K562 (cell line): ENCODE measurements around the gene TIGIT.

Experiments
- ELF1 ChIP-seq: fragments of 200-800 bp; sonication (Bioruptor generic); IDR thresholded peaks from 2 replicates; pipeline ENCODE4 v1.6.1; 2016; ENCODE audit warnings: missing genetic modification characterization, missing compliant biosample characterization
- RAD21 ChIP-seq, 2 experiments: fragments of 250-450 bp in 1 of 2; fragments of 450-650 bp in 1 of 2; sonication (Bioruptor Pico) in 1 of 2; formaldehyde crosslinking in 1 of 2; IDR thresholded peaks in 1 of 2; conservative IDR thresholded peaks in 1 of 2; 2 replicates each; pipeline versions ENCODE4 v1.4.0 to v1.8.0; 2020 to 2022; ENCODE audit warnings: mild to moderate bottlenecking in 2 of 2, moderate library complexity in 1 of 2
- TF ChIP-seq, protein P1 (sequence below), 3 experiments: IDR thresholded peaks in 2 of 3; conservative IDR thresholded peaks in 1 of 3; 2 replicates each; pipeline ENCODE4 v1.5.1; 2011 to 2012; ENCODE audit warnings: low read length in 3 of 3, mild to moderate bottlenecking in 3 of 3, control low read depth in 2 of 3, improper control_type of control experiment in 1 of 3, inconsistent platforms in 1 of 3, low read depth in 1 of 3, mixed read lengths in 1 of 3, moderate library complexity in 1 of 3; ENCODE audit not compliant: insufficient read depth in 2 of 3
- TF ChIP-seq, protein P2 (sequence below): fragments of 450-650 bp; formaldehyde crosslinking; IDR thresholded peaks from 2 replicates; pipeline ENCODE4 v1.4.0; 2020; ENCODE audit warnings: mild to moderate bottlenecking, moderate library complexity
- TF ChIP-seq, protein P3 (sequence below): fragments of 250-450 bp; sonication (Bioruptor Pico); IDR thresholded peaks from 2 replicates; pipeline ENCODE4 v1.4.0; 2020; ENCODE audit warnings: borderline replicate concordance

DNA sequence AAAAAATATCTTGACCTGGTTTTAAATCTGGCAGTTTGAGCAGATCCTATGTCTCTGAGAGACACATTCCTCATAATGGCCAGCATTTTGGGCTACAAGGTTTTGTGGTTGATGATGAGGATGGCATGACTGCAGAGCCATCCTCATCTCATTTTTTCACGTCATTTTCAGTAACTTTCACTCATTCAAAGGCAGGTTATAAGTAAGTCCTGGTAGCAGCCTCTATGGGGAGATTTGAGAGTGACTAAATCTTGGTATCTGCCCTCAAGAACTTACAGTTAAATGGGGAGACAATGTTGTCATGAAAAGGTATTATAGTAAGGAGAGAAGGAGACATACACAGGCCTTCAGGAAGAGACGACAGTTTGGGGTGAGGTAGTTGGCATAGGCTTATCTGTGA, 14.5 kb downstream of the TIGIT start:
- TF ChIP-seq, protein P1, sequence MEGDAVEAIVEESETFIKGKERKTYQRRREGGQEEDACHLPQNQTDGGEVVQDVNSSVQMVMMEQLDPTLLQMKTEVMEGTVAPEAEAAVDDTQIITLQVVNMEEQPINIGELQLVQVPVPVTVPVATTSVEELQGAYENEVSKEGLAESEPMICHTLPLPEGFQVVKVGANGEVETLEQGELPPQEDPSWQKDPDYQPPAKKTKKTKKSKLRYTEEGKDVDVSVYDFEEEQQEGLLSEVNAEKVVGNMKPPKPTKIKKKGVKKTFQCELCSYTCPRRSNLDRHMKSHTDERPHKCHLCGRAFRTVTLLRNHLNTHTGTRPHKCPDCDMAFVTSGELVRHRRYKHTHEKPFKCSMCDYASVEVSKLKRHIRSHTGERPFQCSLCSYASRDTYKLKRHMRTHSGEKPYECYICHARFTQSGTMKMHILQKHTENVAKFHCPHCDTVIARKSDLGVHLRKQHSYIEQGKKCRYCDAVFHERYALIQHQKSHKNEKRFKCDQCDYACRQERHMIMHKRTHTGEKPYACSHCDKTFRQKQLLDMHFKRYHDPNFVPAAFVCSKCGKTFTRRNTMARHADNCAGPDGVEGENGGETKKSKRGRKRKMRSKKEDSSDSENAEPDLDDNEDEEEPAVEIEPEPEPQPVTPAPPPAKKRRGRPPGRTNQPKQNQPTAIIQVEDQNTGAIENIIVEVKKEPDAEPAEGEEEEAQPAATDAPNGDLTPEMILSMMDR (IDR thresholded peaks at IDR 0.05 in 2 of 3, conservative IDR thresholded peaks at IDR 0.05 in 1 of 3; ENCODE audit: insufficient read depth in 2 of 3, low read depth in 1 of 3, low read length in 3 of 3): no peak
- TF ChIP-seq, protein P2, sequence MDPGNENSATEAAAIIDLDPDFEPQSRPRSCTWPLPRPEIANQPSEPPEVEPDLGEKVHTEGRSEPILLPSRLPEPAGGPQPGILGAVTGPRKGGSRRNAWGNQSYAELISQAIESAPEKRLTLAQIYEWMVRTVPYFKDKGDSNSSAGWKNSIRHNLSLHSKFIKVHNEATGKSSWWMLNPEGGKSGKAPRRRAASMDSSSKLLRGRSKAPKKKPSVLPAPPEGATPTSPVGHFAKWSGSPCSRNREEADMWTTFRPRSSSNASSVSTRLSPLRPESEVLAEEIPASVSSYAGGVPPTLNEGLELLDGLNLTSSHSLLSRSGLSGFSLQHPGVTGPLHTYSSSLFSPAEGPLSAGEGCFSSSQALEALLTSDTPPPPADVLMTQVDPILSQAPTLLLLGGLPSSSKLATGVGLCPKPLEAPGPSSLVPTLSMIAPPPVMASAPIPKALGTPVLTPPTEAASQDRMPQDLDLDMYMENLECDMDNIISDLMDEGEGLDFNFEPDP (CRISPR knock-in tag): no peak
- TF ChIP-seq RAD21 (CRISPR knock-in tag; conservative IDR thresholded peaks at IDR 0.05 in 1 of 2, IDR thresholded peaks at IDR 0.05 in 1 of 2) (no peak), ELF1 (tag) (no peak)
- TF ChIP-seq, protein P3, sequence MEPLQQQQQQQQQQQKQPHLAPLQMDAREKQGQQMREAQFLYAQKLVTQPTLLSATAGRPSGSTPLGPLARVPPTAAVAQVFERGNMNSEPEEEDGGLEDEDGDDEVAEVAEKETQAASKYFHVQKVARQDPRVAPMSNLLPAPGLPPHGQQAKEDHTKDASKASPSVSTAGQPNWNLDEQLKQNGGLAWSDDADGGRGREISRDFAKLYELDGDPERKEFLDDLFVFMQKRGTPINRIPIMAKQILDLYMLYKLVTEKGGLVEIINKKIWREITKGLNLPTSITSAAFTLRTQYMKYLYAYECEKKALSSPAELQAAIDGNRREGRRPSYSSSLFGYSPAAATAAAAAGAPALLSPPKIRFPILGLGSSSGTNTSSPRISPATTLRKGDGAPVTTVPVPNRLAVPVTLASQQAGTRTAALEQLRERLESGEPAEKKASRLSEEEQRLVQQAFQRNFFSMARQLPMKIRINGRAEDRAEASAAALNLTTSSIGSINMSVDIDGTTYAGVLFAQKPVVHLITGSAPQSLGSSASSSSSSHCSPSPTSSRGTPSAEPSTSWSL (CRISPR knock-in tag): no peak
